ENCODE measurements around the gene PCDHGB7.
A peak's percentile ranks its signal among the peaks of the same experiment; 100 is the strongest.
"Not testable (repeated sequence)": the region's sequence is repeated elsewhere in the genome, so short reads cannot be mapped to it uniquely, and the experiment has no call there.

Gene PCDHGB7

DNA sequence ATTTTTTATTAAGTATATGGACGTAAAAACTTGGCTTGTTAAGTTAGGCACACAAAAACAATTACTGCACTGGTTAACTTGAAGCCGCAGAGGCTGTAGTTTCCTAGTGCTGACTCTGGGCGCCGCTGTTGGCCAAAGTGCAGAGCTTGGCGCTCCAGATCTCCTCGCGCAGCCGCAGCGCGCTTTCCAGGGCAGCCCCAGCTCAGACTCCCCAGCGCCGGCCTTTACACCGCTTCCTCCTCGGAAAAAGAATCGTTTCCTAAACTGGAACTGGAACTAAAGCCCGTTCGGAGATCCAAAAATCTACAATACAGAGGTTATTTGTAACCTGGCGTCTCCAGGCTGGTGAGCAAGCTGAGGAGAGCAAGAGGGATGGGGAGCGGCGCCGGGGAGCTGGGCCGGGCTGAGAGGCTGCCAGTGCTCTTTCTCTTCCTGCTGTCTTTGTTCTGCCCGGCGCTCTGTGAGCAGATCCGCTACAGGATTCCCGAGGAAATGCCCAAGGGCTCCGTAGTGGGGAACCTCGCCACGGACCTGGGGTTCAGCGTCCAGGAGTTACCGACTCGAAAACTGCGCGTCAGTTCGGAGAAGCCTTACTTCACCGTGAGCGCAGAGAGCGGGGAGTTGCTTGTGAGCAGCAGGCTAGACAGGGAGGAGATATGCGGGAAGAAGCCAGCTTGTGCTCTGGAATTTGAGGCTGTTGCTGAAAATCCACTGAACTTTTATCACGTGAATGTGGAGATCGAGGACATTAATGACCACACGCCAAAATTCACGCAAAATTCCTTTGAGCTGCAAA lies 19.5 kb upstream of the PCDHGB7 start, which contains the start of gene PCDHGB5:
Gene PCDHGB5 (plus strand): TSS at position 192 of the 796 bp plus-strand sequence. CDS start 181 bp downstream, at position 373.
- DNase-seq: not testable (repeated sequence)

DNA sequence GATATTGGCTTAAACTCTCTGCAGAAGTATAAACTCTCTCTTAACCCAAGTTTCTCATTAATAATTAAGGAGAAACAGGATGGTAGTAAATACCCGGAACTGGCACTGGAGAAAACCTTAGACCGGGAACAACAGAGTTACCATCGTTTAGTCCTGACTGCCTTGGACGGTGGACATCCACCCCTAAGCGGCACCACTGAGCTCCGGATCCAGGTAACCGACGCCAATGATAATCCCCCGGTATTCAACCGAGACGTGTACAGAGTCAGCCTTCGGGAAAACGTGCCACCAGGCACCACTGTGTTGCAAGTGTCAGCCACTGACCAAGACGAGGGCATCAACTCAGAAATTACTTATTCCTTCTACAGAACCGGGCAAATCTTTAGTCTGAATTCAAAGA lies 18.9 kb upstream of the PCDHGB7 start:
- DNase-seq: no peak

DNA sequence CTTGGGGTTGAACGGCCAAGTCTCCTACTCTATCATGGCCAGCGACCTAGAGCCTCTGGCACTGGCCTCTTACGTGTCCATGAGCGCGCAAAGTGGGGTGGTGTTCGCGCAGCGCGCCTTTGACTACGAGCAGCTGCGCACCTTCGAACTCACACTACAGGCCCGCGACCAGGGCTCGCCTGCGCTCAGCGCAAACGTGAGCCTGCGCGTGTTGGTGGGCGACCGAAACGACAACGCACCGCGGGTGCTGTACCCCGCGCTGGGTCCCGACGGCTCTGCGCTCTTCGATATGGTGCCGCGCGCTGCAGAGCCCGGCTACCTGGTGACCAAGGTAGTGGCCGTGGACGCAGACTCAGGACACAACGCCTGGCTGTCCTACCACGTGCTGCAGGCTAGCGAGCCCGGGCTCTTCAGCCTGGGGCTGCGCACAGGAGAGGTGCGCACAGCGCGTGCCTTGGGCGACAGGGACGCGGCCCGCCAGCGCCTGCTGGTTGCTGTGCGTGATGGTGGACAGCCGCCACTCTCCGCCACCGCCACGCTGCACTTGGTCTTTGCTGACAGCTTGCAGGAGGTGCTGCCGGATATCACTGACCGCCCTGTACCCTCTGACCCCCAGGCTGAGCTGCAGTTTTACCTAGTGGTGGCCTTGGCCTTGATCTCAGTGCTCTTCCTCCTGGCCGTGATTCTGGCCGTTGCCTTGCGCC lies 17.8 kb upstream of the PCDHGB7 start:
- no peak for DNase-seq

DNA sequence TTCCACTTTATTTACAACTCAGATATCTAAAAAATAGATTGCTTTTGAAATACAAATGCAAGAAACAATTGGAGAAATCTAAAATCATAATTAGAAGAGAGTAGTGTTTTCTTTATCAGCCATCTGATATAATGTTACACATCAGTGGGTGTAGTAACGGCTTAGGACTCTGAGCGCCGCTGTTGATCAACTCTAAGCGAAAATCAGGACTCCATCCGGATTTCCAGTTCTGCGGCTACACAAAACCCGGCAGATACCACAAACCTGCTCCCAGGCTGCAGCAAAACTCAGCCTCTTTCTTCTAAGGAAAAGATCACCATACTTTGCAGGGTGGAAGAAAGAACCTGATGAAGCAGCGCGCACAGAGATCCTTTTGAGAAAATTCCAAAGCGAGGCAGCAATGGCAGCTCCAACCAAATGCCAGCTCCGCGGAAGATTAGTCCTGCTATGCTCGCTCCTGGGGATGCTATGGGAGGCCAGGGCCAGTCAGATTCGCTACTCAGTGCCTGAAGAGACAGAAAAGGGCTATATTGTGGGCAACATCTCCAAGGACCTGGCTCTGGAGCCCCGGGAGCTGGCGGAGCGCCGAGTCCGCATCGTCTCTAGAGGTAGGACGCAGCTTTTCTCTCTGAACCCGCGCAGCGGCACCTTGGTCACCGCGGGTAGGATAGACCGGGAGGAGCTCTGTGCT lies 14.8 kb upstream of the PCDHGB7 start, which contains the start of gene PCDHGA9:
Gene PCDHGA9 (plus strand): TSS at position 226 of the 691 bp plus-strand sequence. CDS start 175 bp downstream, at position 401.
- no peak for DNase-seq

DNA sequence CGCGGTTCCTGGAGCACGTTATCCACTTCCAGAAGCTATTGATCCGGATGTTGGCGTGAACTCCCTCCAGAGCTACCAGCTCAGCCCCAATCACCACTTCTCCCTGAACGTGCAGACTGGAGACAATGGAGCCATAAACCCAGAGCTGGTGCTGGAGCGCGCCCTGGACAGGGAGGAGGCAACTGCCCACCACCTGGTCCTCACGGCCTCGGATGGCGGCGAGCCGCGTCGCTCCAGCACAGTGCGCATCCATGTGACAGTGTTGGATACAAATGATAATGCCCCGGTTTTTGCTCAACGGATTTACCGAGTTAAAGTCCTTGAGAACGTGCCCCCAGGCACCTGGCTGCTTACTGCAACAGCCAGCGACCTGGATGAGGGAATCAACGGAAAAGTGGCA lies 14.1 kb upstream of the PCDHGB7 start:
- DNase-seq: no peak

DNA sequence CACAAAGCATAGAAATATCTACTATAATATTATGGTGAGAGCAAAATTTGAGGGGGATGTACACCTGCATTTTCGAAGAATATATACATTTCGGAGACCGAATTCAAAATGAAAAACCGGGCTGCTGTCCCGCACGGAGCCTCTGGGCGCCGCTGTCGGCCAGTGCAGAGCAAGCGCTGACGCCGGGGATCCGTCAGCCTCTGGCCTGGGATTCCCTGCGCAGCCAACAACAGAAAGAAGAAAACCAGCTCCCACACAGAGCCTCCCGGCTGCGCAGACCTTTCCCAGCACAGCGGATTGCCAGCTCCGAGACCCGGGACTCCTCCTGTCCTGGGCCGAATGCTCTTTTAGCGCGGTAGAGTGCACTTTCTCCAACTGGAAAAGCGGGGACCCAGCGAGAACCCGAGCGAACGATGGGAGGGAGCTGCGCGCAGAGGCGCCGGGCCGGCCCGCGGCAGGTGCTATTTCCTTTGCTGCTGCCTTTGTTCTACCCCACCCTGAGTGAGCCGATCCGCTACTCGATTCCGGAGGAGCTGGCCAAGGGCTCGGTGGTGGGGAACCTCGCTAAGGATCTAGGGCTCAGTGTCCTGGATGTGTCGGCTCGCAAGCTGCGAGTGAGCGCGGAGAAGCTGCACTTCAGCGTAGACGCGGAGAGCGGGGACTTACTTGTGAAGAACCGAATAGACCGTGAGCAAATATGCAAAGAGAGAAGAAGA lies 9.5 kb upstream of the PCDHGB7 start, which contains the start of gene PCDHGB6:
Gene PCDHGB6 (plus strand): TSS at position 232 of the 716 bp plus-strand sequence. CDS start 182 bp downstream, at position 414.
- DNase-seq: not testable (repeated sequence)

DNA sequence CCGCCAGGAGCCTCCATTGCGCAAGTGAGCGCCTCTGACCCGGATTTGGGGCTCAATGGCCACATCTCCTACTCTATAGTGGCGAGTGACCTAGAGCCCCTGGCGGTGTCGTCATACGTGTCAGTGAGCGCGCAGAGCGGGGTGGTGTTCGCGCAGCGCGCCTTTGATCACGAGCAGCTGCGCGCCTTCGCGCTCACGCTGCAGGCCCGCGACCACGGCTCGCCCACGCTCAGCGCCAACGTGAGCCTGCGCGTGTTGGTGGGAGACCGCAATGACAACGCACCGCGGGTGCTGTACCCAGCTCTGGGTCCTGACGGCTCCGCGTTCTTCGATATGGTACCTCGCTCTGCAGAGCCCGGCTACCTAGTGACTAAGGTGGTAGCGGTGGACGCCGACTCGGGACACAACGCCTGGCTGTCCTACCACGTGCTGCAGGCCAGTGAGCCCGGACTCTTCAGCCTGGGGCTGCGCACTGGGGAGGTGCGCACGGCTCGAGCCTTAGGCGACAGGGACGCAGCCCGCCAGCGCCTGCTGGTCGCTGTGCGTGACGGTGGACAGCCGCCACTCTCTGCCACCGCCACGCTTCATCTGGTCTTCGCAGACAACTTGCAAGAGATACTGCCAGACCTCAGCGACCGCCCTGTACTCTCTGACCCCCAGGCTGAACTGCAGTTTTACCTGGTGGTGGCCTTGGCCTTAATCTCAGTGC lies 7.7 kb upstream of the PCDHGB7 start:
- no peak for DNase-seq

DNA sequence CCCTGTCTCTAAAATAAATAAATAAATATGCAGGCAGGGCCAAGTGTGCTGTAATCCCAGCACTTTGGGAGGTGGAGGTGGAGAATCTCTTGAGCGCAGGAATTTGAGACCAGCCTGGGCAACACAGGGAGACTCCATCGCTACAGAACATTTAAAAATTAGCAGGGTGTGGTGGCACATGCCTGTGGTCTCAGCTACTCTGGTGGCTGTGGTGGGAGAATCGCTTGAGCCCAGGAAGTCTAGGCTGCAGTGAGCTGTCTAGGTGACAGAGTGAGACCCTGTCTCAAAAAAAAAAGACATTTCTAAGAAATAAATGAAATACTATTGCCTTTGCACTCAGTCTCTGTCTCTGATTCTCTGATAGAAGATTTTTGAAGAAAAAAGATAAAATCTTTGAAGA lies 5.9 kb upstream of the PCDHGB7 start:
- DNase-seq: no peak

DNA sequence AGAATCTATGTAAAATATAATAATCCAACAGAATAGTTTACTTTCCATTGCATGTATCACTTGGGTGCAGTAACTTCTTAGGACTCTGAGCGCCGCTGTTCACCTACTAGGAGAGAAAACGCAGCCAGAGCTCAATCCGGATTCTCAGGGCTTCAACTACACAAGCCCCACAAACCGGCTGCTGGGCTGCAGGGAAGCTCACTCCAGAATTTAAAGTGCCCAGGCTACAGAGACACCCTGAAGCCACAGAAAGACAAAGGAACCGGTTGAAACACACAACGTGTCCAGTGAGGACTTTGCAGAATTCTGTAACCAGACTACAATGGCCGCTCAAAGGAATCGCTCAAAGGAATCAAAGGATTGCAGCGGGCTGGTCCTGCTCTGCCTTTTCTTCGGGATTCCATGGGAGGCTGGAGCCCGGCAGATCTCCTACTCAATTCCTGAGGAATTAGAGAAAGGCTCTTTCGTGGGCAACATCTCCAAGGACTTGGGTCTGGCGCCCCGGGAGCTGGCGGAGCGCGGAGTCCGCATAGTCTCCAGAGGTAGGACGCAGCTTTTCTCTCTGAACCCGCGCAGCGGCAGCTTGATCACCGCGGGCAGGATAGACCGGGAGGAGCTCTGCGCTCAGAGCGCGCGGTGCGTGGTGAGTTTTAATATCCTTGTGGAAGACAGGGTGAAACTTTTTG lies 4.5 kb upstream of the PCDHGB7 start, which contains the start of gene PCDHGA10:
Gene PCDHGA10 (plus strand): TSS at position 134 of the 686 bp plus-strand sequence. CDS start 189 bp downstream, at position 323.
- peak; percentile 19 for DNase-seq

DNA sequence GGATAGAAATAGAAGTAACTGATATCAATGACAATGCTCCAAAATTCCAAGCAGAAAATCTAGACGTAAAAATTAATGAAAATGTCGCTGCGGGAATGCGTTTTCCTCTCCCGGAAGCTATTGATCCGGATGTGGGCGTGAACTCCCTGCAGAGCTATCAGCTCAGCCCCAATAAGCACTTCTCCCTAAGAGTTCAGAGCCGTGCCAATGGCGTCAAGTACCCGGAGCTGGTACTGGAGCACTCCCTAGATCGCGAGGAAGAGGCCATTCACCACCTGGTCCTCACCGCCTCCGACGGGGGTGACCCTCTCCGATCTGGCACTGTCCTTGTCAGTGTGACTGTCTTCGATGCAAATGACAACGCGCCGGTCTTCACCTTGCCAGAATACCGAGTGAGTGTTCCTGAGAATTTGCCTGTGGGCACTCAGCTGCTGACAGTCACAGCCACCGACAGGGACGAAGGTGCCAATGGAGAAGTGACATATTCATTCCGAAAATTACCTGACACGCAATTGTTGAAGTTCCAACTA lies 3.9 kb upstream of the PCDHGB7 start:
- DNase-seq: no peak

DNA sequence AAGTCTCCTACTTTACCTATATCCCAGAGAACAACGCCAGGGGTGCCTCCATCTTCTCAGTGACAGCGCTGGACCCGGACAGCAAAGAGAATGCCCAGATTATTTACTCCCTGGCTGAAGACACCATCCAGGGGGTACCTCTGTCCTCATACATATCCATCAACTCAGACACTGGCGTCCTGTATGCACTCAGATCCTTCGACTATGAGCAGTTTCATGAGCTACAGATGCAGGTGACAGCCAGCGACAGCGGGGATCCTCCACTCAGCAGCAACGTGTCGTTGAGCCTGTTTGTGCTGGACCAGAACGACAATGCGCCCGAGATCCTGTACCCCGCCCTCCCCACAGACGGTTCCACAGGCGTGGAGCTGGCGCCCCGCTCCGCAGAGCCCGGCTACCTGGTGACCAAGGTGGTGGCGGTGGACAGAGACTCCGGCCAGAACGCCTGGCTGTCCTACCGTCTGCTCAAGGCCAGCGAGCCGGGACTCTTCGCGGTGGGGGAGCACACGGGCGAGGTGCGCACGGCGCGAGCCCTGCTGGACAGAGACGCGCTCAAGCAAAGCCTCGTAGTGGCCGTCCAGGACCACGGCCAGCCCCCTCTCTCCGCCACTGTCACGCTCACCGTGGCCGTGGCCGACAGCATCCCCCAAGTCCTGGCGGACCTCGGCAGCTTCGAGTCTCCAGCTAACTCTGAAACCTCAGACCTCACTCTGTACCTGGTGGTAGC lies 2.8 kb upstream of the PCDHGB7 start:
- DNase-seq: not testable (repeated sequence)

DNA sequence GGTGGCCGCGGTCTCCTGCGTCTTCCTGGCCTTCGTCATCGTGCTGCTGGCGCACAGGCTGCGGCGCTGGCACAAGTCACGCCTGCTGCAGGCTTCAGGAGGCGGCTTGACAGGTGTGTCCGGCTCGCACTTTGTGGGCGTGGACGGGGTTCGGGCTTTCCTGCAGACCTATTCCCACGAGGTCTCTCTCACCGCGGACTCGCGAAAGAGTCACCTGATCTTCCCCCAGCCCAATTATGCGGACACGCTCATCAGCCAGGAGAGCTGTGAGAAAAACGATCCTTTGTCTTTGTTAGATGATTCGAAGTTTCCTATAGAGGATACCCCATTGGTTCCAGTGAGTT lies 2.2 kb upstream of the PCDHGB7 start:
- DNase-seq: not testable (repeated sequence)

DNA sequence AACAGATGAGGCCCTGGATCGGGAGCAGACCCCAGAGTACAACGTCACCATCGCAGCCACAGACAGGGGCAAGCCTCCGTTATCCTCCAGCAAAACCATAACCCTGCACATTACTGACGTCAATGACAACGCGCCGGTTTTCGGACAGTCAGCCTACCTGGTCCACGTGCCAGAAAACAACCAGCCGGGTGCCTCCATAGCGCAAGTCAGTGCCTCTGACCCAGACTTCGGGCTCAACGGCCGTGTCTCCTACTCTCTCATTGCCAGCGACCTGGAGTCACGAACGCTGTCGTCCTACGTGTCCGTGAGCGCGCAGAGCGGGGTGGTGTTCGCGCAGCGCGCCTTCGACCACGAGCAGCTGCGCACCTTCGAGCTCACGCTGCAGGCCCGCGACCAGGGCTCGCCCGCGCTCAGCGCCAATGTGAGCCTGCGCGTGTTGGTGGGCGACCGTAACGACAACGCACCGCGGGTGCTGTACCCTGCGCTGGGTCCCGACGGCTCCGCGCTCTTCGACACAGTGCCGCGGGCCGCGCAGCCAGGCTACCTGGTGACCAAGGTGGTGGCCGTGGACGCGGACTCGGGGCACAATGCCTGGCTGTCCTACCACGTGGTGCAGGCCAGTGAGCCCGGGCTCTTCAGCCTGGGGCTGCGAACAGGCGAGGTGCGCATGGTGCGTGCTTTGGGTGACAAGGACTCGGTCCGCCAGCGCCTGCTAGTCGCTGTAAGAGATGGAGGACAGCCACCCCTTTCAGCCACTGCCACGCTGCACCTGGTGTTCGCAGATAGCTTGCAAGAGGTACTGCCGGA lies 1.8 kb downstream of the PCDHGB7 start:
- no peak for DNase-seq

DNA sequence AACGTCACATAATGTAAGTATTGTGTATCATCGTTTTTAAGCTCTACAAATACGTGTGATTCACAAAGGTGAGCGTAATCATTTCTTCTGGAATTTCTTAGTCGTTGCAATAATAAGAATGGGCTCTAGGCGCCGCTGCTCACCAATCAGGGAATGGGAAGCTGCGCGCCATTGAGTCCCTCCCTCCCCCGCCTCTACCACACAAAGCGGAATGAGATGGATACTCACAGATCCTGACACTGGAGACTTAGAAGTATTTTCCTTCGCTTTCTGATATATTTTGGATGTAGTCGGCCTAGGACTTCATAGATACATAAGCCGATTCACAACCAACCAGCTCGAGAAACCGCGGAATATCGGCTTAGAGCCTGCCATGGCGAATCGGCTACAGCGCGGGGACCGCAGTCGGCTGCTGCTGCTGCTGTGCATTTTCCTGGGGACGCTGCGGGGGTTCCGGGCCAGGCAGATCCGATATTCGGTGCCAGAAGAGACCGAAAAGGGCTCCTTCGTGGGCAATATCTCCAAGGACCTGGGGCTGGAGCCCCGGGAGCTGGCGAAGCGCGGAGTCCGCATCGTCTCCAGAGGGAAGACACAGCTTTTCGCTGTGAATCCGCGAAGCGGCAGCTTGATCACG lies 3.5 kb downstream of the PCDHGB7 start, which contains the start of gene PCDHGA11:
Gene PCDHGA11 (plus strand): TSS at position 197 of the 634 bp plus-strand sequence. CDS start 177 bp downstream, at position 374.
- DNase-seq: no peak

DNA sequence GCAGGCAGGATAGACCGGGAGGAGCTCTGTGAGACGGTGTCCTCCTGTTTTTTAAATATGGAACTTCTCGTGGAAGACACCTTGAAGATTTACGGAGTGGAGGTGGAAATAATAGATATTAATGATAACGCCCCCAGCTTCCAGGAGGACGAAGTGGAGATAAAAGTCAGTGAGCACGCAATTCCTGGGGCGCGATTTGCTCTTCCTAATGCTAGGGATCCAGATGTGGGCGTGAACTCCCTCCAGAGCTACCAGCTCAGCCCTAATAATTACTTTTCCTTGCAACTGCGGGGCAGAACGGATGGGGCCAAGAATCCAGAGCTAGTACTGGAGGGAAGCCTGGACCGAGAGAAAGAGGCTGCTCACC lies 4.0 kb downstream of the PCDHGB7 start:
- no peak for DNase-seq

DNA sequence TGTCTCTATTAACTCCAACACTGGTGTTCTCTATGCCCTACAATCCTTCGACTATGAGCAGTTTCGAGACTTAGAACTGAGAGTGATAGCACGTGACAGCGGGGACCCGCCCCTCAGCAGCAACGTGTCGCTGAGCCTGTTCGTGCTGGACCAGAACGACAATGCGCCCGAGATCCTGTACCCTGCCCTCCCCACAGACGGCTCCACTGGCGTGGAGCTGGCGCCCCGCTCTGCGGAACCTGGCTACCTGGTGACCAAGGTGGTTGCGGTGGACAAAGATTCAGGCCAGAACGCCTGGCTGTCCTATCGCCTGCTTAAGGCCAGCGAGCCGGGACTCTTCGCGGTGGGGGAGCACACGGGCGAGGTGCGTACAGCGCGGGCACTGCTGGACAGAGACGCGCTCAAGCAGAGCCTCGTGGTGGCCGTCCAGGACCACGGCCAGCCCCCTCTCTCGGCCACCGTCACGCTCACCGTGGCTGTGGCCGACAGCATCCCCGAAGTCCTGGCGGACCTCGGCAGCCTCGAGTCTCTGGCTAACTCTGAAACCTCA lies 5.3 kb downstream of the PCDHGB7 start:
- DNase-seq: no peak

DNA sequence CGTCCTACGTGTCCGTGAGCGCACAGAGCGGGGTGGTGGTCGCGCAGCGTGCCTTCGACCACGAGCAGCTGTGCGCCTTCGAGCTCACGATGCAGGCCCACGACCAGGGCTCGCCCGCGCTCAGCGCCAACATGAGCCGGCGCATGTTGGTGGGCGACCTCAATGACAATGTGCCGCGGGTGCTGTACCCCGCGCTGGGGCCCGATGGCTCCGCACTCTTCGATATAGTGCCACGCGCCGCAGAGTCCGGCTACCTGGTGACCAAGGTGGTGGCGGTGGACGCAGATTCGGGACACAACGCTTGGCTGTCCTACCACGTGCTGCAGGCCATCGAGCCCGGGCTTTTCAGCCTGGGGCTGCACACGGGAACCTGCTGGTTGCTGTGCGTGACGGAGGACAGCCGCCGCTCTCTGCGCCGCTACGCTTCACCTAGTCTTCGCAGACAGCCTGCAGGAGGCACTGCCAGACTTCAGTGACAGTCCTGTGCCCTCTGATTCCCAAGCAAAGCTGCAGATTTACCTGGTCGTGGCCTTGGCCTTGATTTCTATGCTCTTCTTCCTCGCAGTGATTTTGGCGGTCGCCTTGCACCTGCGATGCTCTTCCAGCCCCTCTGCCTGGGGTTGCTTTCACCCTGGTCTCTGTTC lies 10.4 kb downstream of the PCDHGB7 start:
- DNase-seq: no peak
